Femur (tissue), 1 donor: ENCODE results near the gene EYA4.

Experiments used
- DNase-seq: peaks from one replicate; pipeline ENCODE4 v3.0.0-alpha.2; 2017

EYA4 gene

GRCh38 chr6:133241086-133241900 is at the start of gene EYA4:
Gene EYA4 (plus strand): TSS chr6:133241357. CDS start chr6:133274781, 33,424 bp downstream.
- peak; percentile 75 for DNase-seq

- no peak for DNase-seq
Measured at GRCh38 chr6:133193396-133193795, 47.8 kb upstream of the EYA4 start.

GRCh38 chr6:133198725-133199124 is 42.4 kb upstream of the EYA4 start:
- no peak for DNase-seq

GRCh38 chr6:133201231-133201630 is 39.9 kb upstream of the EYA4 start:
- DNase-seq = no peak

GRCh38 chr6:133202610-133203343 is 38.4 kb upstream of the EYA4 start:
- DNase-seq = no peak

- DNase-seq = no peak
Measured at GRCh38 chr6:133203344-133203697, 37.8 kb upstream of the EYA4 start.

GRCh38 chr6:133205304-133205703 is 35.9 kb upstream of the EYA4 start:
- no peak for DNase-seq

GRCh38 chr6:133206942-133207341 is 34.2 kb upstream of the EYA4 start:
- no peak for DNase-seq

- no peak for DNase-seq
Measured at GRCh38 chr6:133207754-133208153, 33.4 kb upstream of the EYA4 start.

- no peak for DNase-seq
Measured at GRCh38 chr6:133208183-133208755, 32.9 kb upstream of the EYA4 start.

- DNase-seq = no peak
Measured at GRCh38 chr6:133214267-133214666, 26.9 kb upstream of the EYA4 start.

GRCh38 chr6:133218852-133219251 is 22.3 kb upstream of the EYA4 start:
- DNase-seq = no peak

- DNase-seq = peak; percentile 33
Measured at GRCh38 chr6:133223452-133224029, 17.6 kb upstream of the EYA4 start.

GRCh38 chr6:133225560-133225959 is 15.6 kb upstream of the EYA4 start:
- no peak for DNase-seq

- DNase-seq = no peak
Measured at GRCh38 chr6:133227344-133227743, 13.8 kb upstream of the EYA4 start.

- DNase-seq = no peak
Measured at GRCh38 chr6:133230052-133230451, 11.1 kb upstream of the EYA4 start.

- no peak for DNase-seq
Measured at GRCh38 chr6:133235221-133235620, 5.9 kb upstream of the EYA4 start.

GRCh38 chr6:133236932-133237331 is 4.2 kb upstream of the EYA4 start:
- no peak for DNase-seq

- peak; percentile 65 for DNase-seq
Measured at GRCh38 chr6:133240511-133241085, 559 bp upstream of the EYA4 start.

- peak; percentile 50 for DNase-seq
Measured at GRCh38 chr6:133241901-133242636, 912 bp downstream of the EYA4 start.

GRCh38 chr6:133242637-133243585 is 1.8 kb downstream of the EYA4 start:
- DNase-seq = peak; percentile 48
